Ascending aorta (tissue), 2 donors: ENCODE measurements around the gene GRK2. TPM values are rescaled to one million over a fixed set of nuclear protein-coding genes. Genes with fewer than 3 reads are reported as not detected.

Experiments used
- DNase-seq, 2 donors: peaks; one replicate each; pipeline ENCODE4 v3.0.0-alpha.2; 2019; ENCODE audit warnings: low spot score in 2 of 2
- H3K27ac ChIP-seq, 2 donors: fragments of 200-600 bp; sonication (generic); one replicate each; pipeline ENCODE4 v1.5.1; 2016 to 2017; ENCODE audit warnings: mild to moderate bottlenecking in 1 of 2
- H3K27me3 ChIP-seq: fragments of 200-600 bp; sonication (generic); one replicate; pipeline ENCODE4 v1.5.1; 2017
- H3K36me3 ChIP-seq, 2 donors: fragments of 200-600 bp; sonication (generic); one replicate each; pipeline ENCODE4 v1.5.1; 2016
- H3K4me1 ChIP-seq, 2 donors: fragments of 200-600 bp; sonication (generic); one replicate each; pipeline ENCODE4 v1.5.1; 2016 to 2017; ENCODE audit warnings: mild to moderate bottlenecking in 1 of 2
- H3K4me3 ChIP-seq, 2 donors: fragments of 200-600 bp; sonication (generic); one replicate each; pipeline ENCODE4 v1.5.1; 2016 to 2017; ENCODE audit warnings: mild to moderate bottlenecking in 1 of 2
- H3K9me3 ChIP-seq, 2 donors: fragments of 200-600 bp; sonication (generic); one replicate each; pipeline ENCODE4 v1.5.1; 2016
- CTCF ChIP-seq, 3 experiments: fragments of 200-600 bp in 2 of 3; fragments of 450-650 bp in 1 of 3; sonication (generic) in 2 of 3; IDR thresholded peaks; one replicate each; pipeline ENCODE4 v1.5.1; 2016 to 2019; ENCODE audit warnings: antibody characterized with exemption in 3 of 3, mild to moderate bottlenecking in 1 of 3, moderate library complexity in 1 of 3
- intact Hi-C: fragments of 100-400 bp; cut with DNase I; formaldehyde crosslinking; loops from one replicate; pipeline ENCODE4 v1.15.1; 2023
- total RNA-seq: library from RNA; depleted of rRNA; stranded (reverse); fragments of >200 nt; gene quantifications from one replicate; pipeline ENCODE4 v1.1.0, GENCODE V29; 2016

Gene GRK2
- total RNA-seq, 1 donor from 2014 or later: 65.3 TPM

GRCh38 chr11:67272327-67273259 is 6.3 kb downstream of the GRK2 start:
- H3K4me3 ChIP-seq: no peak overlapping the region
- peaks cover 76 to 84% of the 10 kb centered on the region in 2 donors for H3K4me1 ChIP-seq
- no peaks in the 10 kb centered on the region for H3K36me3 ChIP-seq
- peak; percentile 7 to 64 for DNase-seq
- H3K9me3 ChIP-seq: no peaks in the 10 kb centered on the region
- peak overlapping the region; percentile 72 to 80 for H3K27ac ChIP-seq
- TF ChIP-seq CTCF (IDR thresholded peaks at IDR 0.05): no peak
- intact Hi-C loops: no loop called here
- no peaks in the 10 kb centered on the region for H3K27me3 ChIP-seq

GRCh38 chr11:67273260-67273990 is 7.2 kb downstream of the GRK2 start:
- no peak for TF ChIP-seq CTCF (IDR thresholded peaks at IDR 0.05)
- intact Hi-C loops: no loop called here
- Histone ChIP-seq H3K9me3 (no peaks in the 10 kb centered on the region), H3K36me3 (no peaks in the 10 kb centered on the region), H3K4me1 (peaks cover 78 to 85% of the 10 kb centered on the region in 2 donors), H3K4me3 (no peak overlapping the region), H3K27me3 (no peaks in the 10 kb centered on the region), H3K27ac (peak overlapping the region; percentile 72 to 80)
- DNase-seq: peak; percentile 6 to 60

GRCh38 chr11:67274768-67275605 is 8.7 kb downstream of the GRK2 start:
- Histone ChIP-seq H3K27me3 (no peaks in the 10 kb centered on the region), H3K9me3 (no peaks in the 10 kb centered on the region), H3K4me1 (peaks cover 65 to 69% of the 10 kb centered on the region in 2 donors), H3K4me3 (no peak overlapping the region), H3K36me3 (peaks cover 10 to 15% of the 10 kb centered on the region in 2 donors), H3K27ac (peak overlapping the region; percentile 72 to 80)
- TF ChIP-seq CTCF (IDR thresholded peaks at IDR 0.05): no peak
- peak in 1 of 2 donors; percentile 67 for DNase-seq
- intact Hi-C loops: no loop called here

GRCh38 chr11:67275606-67276409 is 9.5 kb downstream of the GRK2 start:
- H3K27me3 ChIP-seq: no peaks in the 10 kb centered on the region
- H3K4me1 ChIP-seq: peaks cover 57 to 62% of the 10 kb centered on the region in 2 donors
- H3K9me3 ChIP-seq: no peaks in the 10 kb centered on the region
- no peak overlapping the region for H3K4me3 ChIP-seq
- peak overlapping the region; percentile 72 to 80 for H3K27ac ChIP-seq
- H3K36me3 ChIP-seq: peaks cover 18 to 23% of the 10 kb centered on the region in 2 donors
- DNase-seq: peak in 1 of 2 donors; percentile 56
- intact Hi-C loops: no loop called here
- TF ChIP-seq CTCF (IDR thresholded peaks at IDR 0.05): no peak
